Neural progenitor cell (in vitro differentiated cells): ENCODE measurements around the gene ADAM17.

Experiments
- CTCF ChIP-seq: fragments of 200-600 bp; sonication (generic); IDR thresholded peaks from 2 replicates; pipeline ENCODE4 v1.5.1; 2017; ENCODE audit warnings: antibody characterized with exemption, mild to moderate bottlenecking
- EZH2 ChIP-seq: fragments of 200-600 bp; sonication (generic); IDR thresholded peaks from 2 replicates; pipeline ENCODE4 v1.6.1; 2017; ENCODE audit warnings: antibody characterized with exemption, mild to moderate bottlenecking, moderate library complexity
- EZH2phosphoT487 ChIP-seq: fragments of 200-600 bp; sonication (generic); IDR thresholded peaks from 2 replicates; pipeline ENCODE4 v1.6.1; 2017; ENCODE audit warnings: antibody characterized with exemption

- no peak for TF ChIP-seq CTCF
- no peak for TF ChIP-seq EZH2
- no peak for TF ChIP-seq EZH2phosphoT487
These were observed 77.7 kb downstream of the ADAM17 start for GRCh38 chr2:9477914-9478313.
